Mesodermal cell (in vitro differentiated cells): ENCODE measurements around the gene ITGA8.
"Not testable (repeated sequence)": the region's sequence is repeated elsewhere in the genome, so short reads cannot be mapped to it uniquely, and the experiment has no call there.

Source experiments
- H3K27ac ChIP-seq: 2 replicates; pipeline ENCODE4 v1.7.0; 2013; ENCODE audit warnings: mild to moderate bottlenecking, low read depth, low read length, moderate library complexity; ENCODE audit not compliant: severe bottlenecking
- H3K36me3 ChIP-seq: 2 replicates; pipeline ENCODE4 v1.7.1; 2013; ENCODE audit warnings: mild to moderate bottlenecking, low read length, moderate library complexity; ENCODE audit not compliant: control insufficient read depth, insufficient read depth
- H3K4me1 ChIP-seq: one replicate; pipeline ENCODE4 v1.7.1; 2013; ENCODE audit warnings: mild to moderate bottlenecking, low read length; ENCODE audit not compliant: insufficient read depth, control insufficient read depth, poor library complexity, severe bottlenecking
- H3K4me3 ChIP-seq: 2 replicates; pipeline ENCODE4 v1.7.0; 2013; ENCODE audit warnings: low read length, control low read depth, mild to moderate bottlenecking; ENCODE audit not compliant: insufficient read depth, poor library complexity, severe bottlenecking; ENCODE audit errors: extremely low read depth
- H3K9me3 ChIP-seq: 2 replicates; pipeline ENCODE4 v1.7.1; 2013; ENCODE audit warnings: mild to moderate bottlenecking, low read length, moderate library complexity; ENCODE audit not compliant: control insufficient read depth
- WGBS, 2 experiments: methylation state at CpG; one replicate each; pipeline ENCODE4 v1.1.5; 2013; ENCODE audit warnings: missing lambda C conversion rate in 2 of 2; ENCODE audit not compliant: insufficient coverage in 2 of 2; 5-methylcytosine and 5-hydroxymethylcytosine counted together

Gene ITGA8

GRCh38 chr10:15640536-15641085 lies 79.1 kb downstream of the ITGA8 start:
- WGBS, 2 experiments: 77 to 91% methylated on average over 4 to 5 of the region's 5 CpGs
- H3K4me1 ChIP-seq: no peaks in the 10 kb centered on the region
- H3K27ac ChIP-seq: no peak overlapping the region
- no peak overlapping the region for H3K4me3 ChIP-seq
- no peaks in the 10 kb centered on the region for H3K9me3 ChIP-seq
- no peaks in the 10 kb centered on the region for H3K36me3 ChIP-seq

GRCh38 chr10:15636446-15636845 lies 83.3 kb downstream of the ITGA8 start:
- Histone ChIP-seq H3K4me3 (no peak overlapping the region), H3K9me3 (no peaks in the 10 kb centered on the region), H3K4me1 (no peaks in the 10 kb centered on the region), H3K27ac (no peak overlapping the region), H3K36me3 (no peaks in the 10 kb centered on the region)
- 77 to 88% methylated on average over 2 of the region's 3 CpGs for WGBS, 2 experiments

- 90 to 97% methylated on average over 3 of the region's 4 CpGs for WGBS, 2 experiments
- no peaks in the 10 kb centered on the region for H3K36me3 ChIP-seq
- no peaks in the 10 kb centered on the region for H3K4me1 ChIP-seq
- H3K4me3 ChIP-seq: no peak overlapping the region
- no peak overlapping the region for H3K27ac ChIP-seq
- H3K9me3 ChIP-seq: no peaks in the 10 kb centered on the region
These were observed 87.1 kb downstream of the ITGA8 start for GRCh38 chr10:15632456-15633091.

GRCh38 chr10:15631205-15631604 lies 88.5 kb downstream of the ITGA8 start:
- WGBS, 2 experiments: 100% methylated on average over 1 of the region's 3 CpGs
- not testable (repeated sequence) for H3K4me3 ChIP-seq, H3K4me1 ChIP-seq, H3K9me3 ChIP-seq, H3K36me3 ChIP-seq, H3K27ac ChIP-seq

GRCh38 chr10:15630353-15630752 lies 89.4 kb downstream of the ITGA8 start:
- H3K4me1 ChIP-seq: no peaks in the 10 kb centered on the region
- WGBS, 2 experiments: 90 to 94% methylated on average over 3 to 4 of the region's 5 CpGs

GRCh38 chr10:15627617-15628196 lies 92.0 kb downstream of the ITGA8 start:
- no peaks in the 10 kb centered on the region for H3K36me3 ChIP-seq
- H3K4me3 ChIP-seq: no peak overlapping the region
- H3K9me3 ChIP-seq: no peaks in the 10 kb centered on the region
- 97 to 98% methylated on average over 6 of the region's 8 CpGs for WGBS, 2 experiments
- H3K4me1 ChIP-seq: no peaks in the 10 kb centered on the region
- H3K27ac ChIP-seq: no peak overlapping the region

More at GRCh38 chr10:15630353-15630752, 89.4 kb downstream of the ITGA8 start:
- Histone ChIP-seq H3K4me3 (no peak overlapping the region), H3K27ac (no peak overlapping the region), H3K36me3 (no peaks in the 10 kb centered on the region), H3K9me3 (no peaks in the 10 kb centered on the region)

- 93% methylated on average over 2 of the region's 2 CpGs; no CpG with 5 or more reads in 1 of the 2 experiments for WGBS, 2 experiments
- H3K36me3 ChIP-seq: no peaks in the 10 kb centered on the region
- no peak overlapping the region for H3K27ac ChIP-seq
- no peaks in the 10 kb centered on the region for H3K9me3 ChIP-seq
- no peaks in the 10 kb centered on the region for H3K4me1 ChIP-seq
- no peak overlapping the region for H3K4me3 ChIP-seq
These were observed 92.8 kb downstream of the ITGA8 start for GRCh38 chr10:15626937-15627336.

GRCh38 chr10:15625261-15625660 lies 94.5 kb downstream of the ITGA8 start:
- Histone ChIP-seq H3K27ac (no peak overlapping the region), H3K36me3 (no peaks in the 10 kb centered on the region), H3K4me3 (no peak overlapping the region), H3K4me1 (no peaks in the 10 kb centered on the region), H3K9me3 (no peaks in the 10 kb centered on the region)
- WGBS, 2 experiments: 100% methylated on average over 3 to 4 of the region's 5 CpGs

GRCh38 chr10:15624401-15625196 lies 95.1 kb downstream of the ITGA8 start:
- 92 to 95% methylated on average over 4 of the region's 6 CpGs for WGBS, 2 experiments
- no peaks in the 10 kb centered on the region for H3K9me3 ChIP-seq
- H3K36me3 ChIP-seq: no peaks in the 10 kb centered on the region
- no peaks in the 10 kb centered on the region for H3K4me1 ChIP-seq
- no peak overlapping the region for H3K4me3 ChIP-seq
- no peak overlapping the region for H3K27ac ChIP-seq

- Histone ChIP-seq H3K4me1 (no peaks in the 10 kb centered on the region), H3K9me3 (no peaks in the 10 kb centered on the region), H3K27ac (no peak overlapping the region), H3K36me3 (no peaks in the 10 kb centered on the region), H3K4me3 (no peak overlapping the region)
- WGBS, 2 experiments: 86 to 100% methylated on average over 2 of the region's 3 CpGs
These were observed 98.7 kb downstream of the ITGA8 start for GRCh38 chr10:15620836-15621515.
